Neutrophil (primary cell): ENCODE data around the gene ADAMTS8.

Experiments used
- H3K27ac ChIP-seq: fragments of 200-600 bp; sonication (generic); 2 replicates; pipeline ENCODE4 v1.5.1; 2016; ENCODE audit warnings: mild to moderate bottlenecking, moderate library complexity
- H3K27me3 ChIP-seq: fragments of 200-600 bp; sonication (generic); 2 replicates; pipeline ENCODE4 v1.6.0; 2016; ENCODE audit warnings: mild to moderate bottlenecking
- H3K36me3 ChIP-seq: fragments of 200-600 bp; sonication (generic); 2 replicates; pipeline ENCODE4 v1.5.1; 2017
- H3K4me1 ChIP-seq, 2 experiments: fragments of 200-600 bp in 1 of 2; sonication (generic) in 1 of 2; 1 replicate in 1 of 2; 2 replicates in 1 of 2; pipeline versions ENCODE4 v1.5.1 to v1.6.1; 2013 to 2016; ENCODE audit warnings: low read depth in 1 of 2, low read length in 1 of 2, mild to moderate bottlenecking in 1 of 2, moderate library complexity in 1 of 2; ENCODE audit not compliant: control insufficient read depth in 1 of 2, insufficient read depth in 1 of 2
- H3K4me3 ChIP-seq, 2 experiments: fragments of 200-600 bp in 1 of 2; sonication (generic) in 1 of 2; 1 replicate in 1 of 2; 2 replicates in 1 of 2; pipeline ENCODE4 v1.5.1; 2013 to 2016; ENCODE audit warnings: low read depth in 1 of 2, low read length in 1 of 2, mild to moderate bottlenecking in 1 of 2, moderate library complexity in 1 of 2
- H3K9me3 ChIP-seq: fragments of 200-600 bp; sonication (generic); 2 replicates; pipeline ENCODE4 v1.5.1; 2016
- TF ChIP-seq, protein P1 (sequence below): fragments of 200-600 bp; sonication (generic); IDR thresholded peaks from 2 replicates; pipeline ENCODE4 v1.5.1; 2016; ENCODE audit warnings: antibody characterized with exemption

ADAMTS8 gene

DNA sequence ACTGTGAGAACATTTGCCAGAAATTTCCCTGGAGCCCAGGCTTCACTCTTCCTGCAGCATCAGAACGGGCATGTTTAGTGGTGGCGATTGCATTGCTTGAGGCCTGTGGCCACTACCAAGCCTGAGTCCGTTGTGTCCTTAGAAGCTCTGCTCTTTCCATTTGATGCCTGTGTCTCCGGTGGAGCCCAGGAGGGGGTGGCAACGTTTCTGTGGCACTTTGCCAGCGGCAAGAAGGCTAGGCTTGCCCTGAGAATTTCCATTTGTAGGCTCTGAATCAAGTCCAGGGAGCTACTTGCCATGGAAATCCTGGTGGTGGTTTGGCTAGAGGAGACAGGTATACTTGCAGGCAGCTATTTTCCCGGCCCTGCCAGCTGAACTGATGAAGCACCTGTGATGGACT lies 47.1 kb downstream of the ADAMTS8 start:
- Histone ChIP-seq H3K9me3 (no peaks in the 10 kb centered on the region), H3K27ac (no peak overlapping the region), H3K27me3 (peaks cover 94% of the 10 kb centered on the region), H3K4me1 (no peaks in the 10 kb centered on the region), H3K4me3 (no peak overlapping the region), H3K36me3 (no peaks in the 10 kb centered on the region)
- TF ChIP-seq, protein P1, sequence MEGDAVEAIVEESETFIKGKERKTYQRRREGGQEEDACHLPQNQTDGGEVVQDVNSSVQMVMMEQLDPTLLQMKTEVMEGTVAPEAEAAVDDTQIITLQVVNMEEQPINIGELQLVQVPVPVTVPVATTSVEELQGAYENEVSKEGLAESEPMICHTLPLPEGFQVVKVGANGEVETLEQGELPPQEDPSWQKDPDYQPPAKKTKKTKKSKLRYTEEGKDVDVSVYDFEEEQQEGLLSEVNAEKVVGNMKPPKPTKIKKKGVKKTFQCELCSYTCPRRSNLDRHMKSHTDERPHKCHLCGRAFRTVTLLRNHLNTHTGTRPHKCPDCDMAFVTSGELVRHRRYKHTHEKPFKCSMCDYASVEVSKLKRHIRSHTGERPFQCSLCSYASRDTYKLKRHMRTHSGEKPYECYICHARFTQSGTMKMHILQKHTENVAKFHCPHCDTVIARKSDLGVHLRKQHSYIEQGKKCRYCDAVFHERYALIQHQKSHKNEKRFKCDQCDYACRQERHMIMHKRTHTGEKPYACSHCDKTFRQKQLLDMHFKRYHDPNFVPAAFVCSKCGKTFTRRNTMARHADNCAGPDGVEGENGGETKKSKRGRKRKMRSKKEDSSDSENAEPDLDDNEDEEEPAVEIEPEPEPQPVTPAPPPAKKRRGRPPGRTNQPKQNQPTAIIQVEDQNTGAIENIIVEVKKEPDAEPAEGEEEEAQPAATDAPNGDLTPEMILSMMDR: no peak

DNA sequence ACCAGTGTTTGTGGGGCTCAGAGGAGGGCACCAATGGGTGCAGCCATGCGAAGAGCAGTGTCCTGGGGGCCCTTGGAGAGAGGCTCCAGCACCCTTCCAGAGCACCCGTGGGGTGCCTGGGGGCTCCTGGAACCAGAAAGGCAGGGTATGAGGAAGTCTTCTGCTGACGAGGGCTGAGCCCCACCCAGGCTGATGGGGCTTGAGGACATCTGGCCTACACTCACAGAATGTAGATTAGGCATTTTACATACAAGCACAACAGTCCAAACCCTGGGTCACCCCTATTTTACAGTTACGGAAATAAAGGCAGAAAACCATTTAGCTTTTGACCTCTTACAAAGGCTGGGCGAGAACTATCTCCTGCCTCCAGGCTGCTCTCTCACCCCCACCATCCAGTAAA lies 47.6 kb downstream of the ADAMTS8 start:
- TF ChIP-seq, protein P1: no peak
- H3K27ac ChIP-seq: no peak overlapping the region
- H3K9me3 ChIP-seq: no peaks in the 10 kb centered on the region
- H3K27me3 ChIP-seq: peaks cover 94% of the 10 kb centered on the region
- no peak overlapping the region for H3K4me3 ChIP-seq
- no peaks in the 10 kb centered on the region for H3K4me1 ChIP-seq
- H3K36me3 ChIP-seq: no peaks in the 10 kb centered on the region

DNA sequence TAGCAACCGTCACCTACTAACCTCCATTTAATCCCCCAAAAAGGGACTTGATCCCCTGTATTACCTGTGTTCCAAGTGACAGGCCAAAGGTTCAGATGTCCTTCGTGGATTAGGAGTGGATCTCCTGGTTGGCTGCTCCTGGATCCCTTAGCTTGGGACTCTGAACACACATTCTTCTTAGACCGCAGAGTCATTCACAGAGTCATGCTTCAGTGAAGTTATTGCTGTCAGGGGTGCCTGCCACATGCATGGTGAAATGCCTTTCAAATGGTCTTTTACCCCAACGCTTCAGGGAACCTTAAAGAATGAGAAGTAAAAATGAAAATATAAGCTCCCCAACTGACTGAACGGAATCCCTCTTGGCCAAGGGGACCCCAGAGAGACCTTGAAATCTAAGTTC lies 49.1 kb downstream of the ADAMTS8 start:
- no peaks in the 10 kb centered on the region for H3K36me3 ChIP-seq
- H3K4me1 ChIP-seq: no peaks in the 10 kb centered on the region
- H3K4me3 ChIP-seq: no peak overlapping the region
- TF ChIP-seq, protein P1: no peak
- H3K27ac ChIP-seq: no peak overlapping the region
- peaks cover 79% of the 10 kb centered on the region for H3K27me3 ChIP-seq
- no peaks in the 10 kb centered on the region for H3K9me3 ChIP-seq

DNA sequence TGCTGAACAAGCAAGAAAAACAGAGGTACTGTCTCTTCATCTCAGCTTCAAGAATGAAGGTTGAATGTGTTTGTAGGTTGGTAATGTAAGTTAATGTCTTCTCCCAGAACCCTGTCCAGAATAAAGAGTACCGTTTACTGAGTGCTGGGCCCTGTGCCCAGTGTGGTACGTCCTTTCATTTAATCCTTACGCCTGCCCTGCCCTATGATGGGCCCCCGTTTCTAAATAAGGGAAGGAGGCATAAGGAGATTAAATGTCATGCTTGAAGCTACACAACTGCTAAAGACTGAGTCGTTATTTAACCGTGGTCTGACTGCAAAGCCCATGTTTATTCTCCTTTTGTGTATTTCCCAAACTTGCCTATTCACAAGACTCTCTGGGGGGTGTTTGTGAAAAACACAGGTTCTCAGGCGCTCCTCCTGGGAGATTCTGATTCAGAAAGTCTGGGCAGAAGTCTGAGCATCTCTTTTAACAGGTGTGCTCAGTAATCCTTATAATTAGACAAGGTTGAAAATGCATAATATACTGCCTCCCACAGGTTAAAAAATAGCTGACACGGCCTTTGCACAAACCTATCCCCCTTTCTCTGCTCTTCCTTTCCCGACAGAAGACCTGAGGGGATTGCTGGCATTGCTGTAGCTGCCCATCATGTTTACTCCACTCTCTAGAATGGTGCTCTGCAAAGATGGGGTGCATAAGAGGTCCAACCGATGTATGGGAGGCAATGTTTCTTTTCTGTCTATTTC lies 57.4 kb downstream of the ADAMTS8 start:
- no peak overlapping the region for H3K4me3 ChIP-seq
- H3K4me1 ChIP-seq: no peaks in the 10 kb centered on the region
- no peak overlapping the region for H3K27ac ChIP-seq
- TF ChIP-seq, protein P1: no peak
- no peaks in the 10 kb centered on the region for H3K36me3 ChIP-seq
- no peaks in the 10 kb centered on the region for H3K9me3 ChIP-seq
- H3K27me3 ChIP-seq: peaks cover 17% of the 10 kb centered on the region

DNA sequence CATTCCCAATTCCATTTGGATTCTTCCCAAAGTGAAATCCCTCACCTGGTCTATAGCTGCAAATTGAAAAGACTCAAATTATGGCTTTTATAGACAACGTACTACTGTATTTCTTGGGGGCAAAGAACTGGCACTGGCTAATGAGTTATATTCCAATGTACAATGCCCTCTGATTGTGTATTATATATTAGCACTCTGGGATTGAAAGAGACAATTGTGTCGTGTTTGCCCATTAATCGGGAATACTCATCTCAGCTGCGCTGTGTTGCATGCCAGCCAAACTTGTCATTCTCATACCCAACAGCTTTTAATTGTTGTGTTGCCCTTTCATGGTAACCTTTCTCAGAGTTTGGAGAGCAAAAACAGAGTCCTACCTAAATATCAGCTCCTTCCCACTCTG lies 58.7 kb downstream of the ADAMTS8 start:
- Histone ChIP-seq H3K27me3 (peaks cover 14% of the 10 kb centered on the region), H3K4me3 (no peak overlapping the region), H3K9me3 (no peaks in the 10 kb centered on the region), H3K4me1 (no peaks in the 10 kb centered on the region), H3K27ac (no peak overlapping the region), H3K36me3 (no peaks in the 10 kb centered on the region)
- TF ChIP-seq, protein P1: no peak
